ENCODE data around the gene GTF2A2. TPM values are rescaled to one million over a fixed set of nuclear protein-coding genes. Genes with fewer than 3 reads are reported as not detected.

GTF2A2 gene
- total RNA-seq, 1 donor from 2014 or later: 83.1 TPM

- no peak overlapping the region for H3K4me3 Mint-ChIP-seq
- Histone ChIP-seq H3K4me2 (no peak overlapping the region), H3F3A (ENCODE audit: low read depth) (peaks cover 22% of the 10 kb centered on the region), H3K27ac (no peak overlapping the region), H3K36me3 (peaks cover 3% of the 10 kb centered on the region), H3K9me3 (ENCODE audit: low read depth) (no peaks in the 10 kb centered on the region), H3K4me1 (peaks cover 8% of the 10 kb centered on the region), H3K27me3 (no peaks in the 10 kb centered on the region), H4K20me1 (ENCODE audit: low read depth) (peaks cover 39% of the 10 kb centered on the region), H3K79me2 (ENCODE audit: low read depth) (peaks cover 72% of the 10 kb centered on the region), H2AFZ (replicated peaks) (no peak overlapping the region), H3K9ac (no peak overlapping the region), H3K4me3 (no peak overlapping the region)
- no peak for TF ChIP-seq CTCF (IDR thresholded peaks at IDR 0.05)
- no peak for TF ChIP-seq EZH2 (IDR thresholded peaks at IDR 0.05)
- TF ChIP-seq EZH2phosphoT487 (IDR thresholded peaks at IDR 0.05): no peak
- H3K27ac Mint-ChIP-seq: no peak overlapping the region
- H3K27me3 Mint-ChIP-seq (ENCODE audit: insufficient read depth, low read depth): peaks cover 3% of the 10 kb centered on the region
- H3K9me3 Mint-ChIP-seq: no peaks in the 10 kb centered on the region
- peaks cover 18% of the 10 kb centered on the region for H3K4me1 Mint-ChIP-seq
- no peak for DNase-seq (ENCODE audit: low spot score)
- H3K36me3 Mint-ChIP-seq: peaks cover 10% of the 10 kb centered on the region
Observed at GRCh38 chr15:59686389-59686788, 29.1 kb upstream of the GTF2A2 start.

- Histone ChIP-seq H3F3A (ENCODE audit: low read depth) (peaks cover 22% of the 10 kb centered on the region), H3K36me3 (peaks cover 6% of the 10 kb centered on the region), H3K27me3 (no peaks in the 10 kb centered on the region), H3K79me2 (ENCODE audit: low read depth) (peaks cover 73% of the 10 kb centered on the region), H2AFZ (replicated peaks) (no peak overlapping the region), H3K4me3 (no peak overlapping the region), H3K27ac (no peak overlapping the region), H3K9ac (no peak overlapping the region), H3K9me3 (ENCODE audit: low read depth) (no peaks in the 10 kb centered on the region), H4K20me1 (ENCODE audit: low read depth) (peaks cover 42% of the 10 kb centered on the region), H3K4me1 (peaks cover 8% of the 10 kb centered on the region), H3K4me2 (no peak overlapping the region)
- Mint-ChIP-seq H3K9me3 (no peaks in the 10 kb centered on the region), H3K27me3 (ENCODE audit: insufficient read depth, low read depth) (peaks cover 3% of the 10 kb centered on the region), H3K27ac (no peak overlapping the region), H3K36me3 (peaks cover 12% of the 10 kb centered on the region), H3K4me3 (no peak overlapping the region), H3K4me1 (peaks cover 14% of the 10 kb centered on the region)
- no peak for DNase-seq (ENCODE audit: low spot score)
- TF ChIP-seq CTCF (IDR thresholded peaks at IDR 0.05): no peak
- no peak for TF ChIP-seq EZH2phosphoT487 (IDR thresholded peaks at IDR 0.05)
- TF ChIP-seq EZH2 (IDR thresholded peaks at IDR 0.05): no peak
Observed at GRCh38 chr15:59685737-59686297, 28.5 kb upstream of the GTF2A2 start.

- H4K20me1 ChIP-seq (ENCODE audit: low read depth): peaks cover 11% of the 10 kb centered on the region
- H3K27me3 ChIP-seq: no peaks in the 10 kb centered on the region
- Mint-ChIP-seq H3K27ac (no peak overlapping the region), H3K4me3 (no peak overlapping the region), H3K4me1 (peaks cover 2% of the 10 kb centered on the region), H3K9me3 (no peaks in the 10 kb centered on the region), H3K36me3 (peaks cover 15% of the 10 kb centered on the region), H3K27me3 (ENCODE audit: insufficient read depth, low read depth) (no peaks in the 10 kb centered on the region)
- H3K79me2 ChIP-seq (ENCODE audit: low read depth): peaks cover 42% of the 10 kb centered on the region
- no peak overlapping the region for H3K4me2 ChIP-seq
- no peak overlapping the region for H3K27ac ChIP-seq
- no peaks in the 10 kb centered on the region for H3K4me1 ChIP-seq
- no peak overlapping the region for H3K4me3 ChIP-seq
- H2AFZ ChIP-seq (replicated peaks): no peak overlapping the region
- H3K9ac ChIP-seq: no peak overlapping the region
- peaks cover 32% of the 10 kb centered on the region for H3K36me3 ChIP-seq
- no peak for DNase-seq (ENCODE audit: low spot score)
- no peaks in the 10 kb centered on the region for H3K9me3 ChIP-seq (ENCODE audit: low read depth)
- H3F3A ChIP-seq (ENCODE audit: low read depth): no peaks in the 10 kb centered on the region
- no peak for TF ChIP-seq EZH2phosphoT487 (IDR thresholded peaks at IDR 0.05)
- TF ChIP-seq CTCF (IDR thresholded peaks at IDR 0.05): no peak
- no peak for TF ChIP-seq EZH2 (IDR thresholded peaks at IDR 0.05)
Observed at GRCh38 chr15:59680870-59681269, 23.6 kb upstream of the GTF2A2 start.

Data from neural progenitor cell (in vitro differentiated cells).